Ovary (tissue), 9 donors: Measurements from ENCODE around the gene ARFIP2. TPM values are rescaled to one million over a fixed set of nuclear protein-coding genes. Genes with fewer than 3 reads are reported as not detected.

Experiments
- DNase-seq, 5 donors: peaks; one replicate each; pipeline ENCODE4 v3.0.0-alpha.2; 2019 to 2020
- H3K27ac ChIP-seq, 2 donors: fragments of 200-600 bp; one replicate each; pipeline versions ENCODE4 v1.5.1 to v1.8.0; 2019 to 2022
- H3K27me3 ChIP-seq: fragments of 200-600 bp; one replicate; pipeline ENCODE4 v1.8.0; 2022
- H3K36me3 ChIP-seq: fragments of 200-600 bp; sonication (generic); one replicate; pipeline ENCODE4 v1.5.1; 2019
- H3K4me1 ChIP-seq: one replicate; pipeline ENCODE4 v1.8.1; 2013; ENCODE audit warnings: mild to moderate bottlenecking, moderate library complexity; ENCODE audit not compliant: insufficient read depth
- H3K4me3 ChIP-seq: fragments of 200-600 bp; sonication (generic); one replicate; pipeline ENCODE4 v1.5.1; 2017
- H3K9me3 ChIP-seq, 2 donors: fragments of 200-600 bp in 1 of 2; sonication (generic) in 1 of 2; one replicate each; pipeline versions ENCODE4 v1.5.1 to v1.8.1; 2013 to 2019; ENCODE audit warnings: mild to moderate bottlenecking in 1 of 2, moderate library complexity in 1 of 2
- EP300 ChIP-seq: sonication (generic); formaldehyde crosslinking; IDR thresholded peaks from one replicate; pipeline ENCODE4 v1.6.1; 2017; ENCODE audit warnings: antibody characterized with exemption
- POLR2A ChIP-seq: fragments of 450-650 bp; IDR thresholded peaks from one replicate; pipeline ENCODE4 v1.6.1; 2017; ENCODE audit warnings: antibody characterized with exemption, mild to moderate bottlenecking, moderate library complexity
- WGBS, 3 donors: extraction: QIAGEN DNeasy Blood & Tissue Kit in 1 of 3; methylation state at CpG; one replicate each; pipeline versions ENCODE4 v1.1.5 to v1.1.7; 2013 to 2017; 5-methylcytosine and 5-hydroxymethylcytosine counted together
- intact Hi-C, 4 donors: fragments of 100-400 bp; cut with DNase I; formaldehyde crosslinking; loops; one replicate each; pipeline versions ENCODE4 v1.11.0 to v1.15.1; 2022 to 2023
- polyA plus RNA-seq, 2 donors: library from polyadenylated mRNA; stranded (reverse); fragments of 200-250 nt in 1 of 2; fragments of 350-450 nt in 1 of 2; fragmentation: Illumina TruSeq in 1 of 2; extraction: RNeasy Lipid Tissue Mini Kit (QIAGEN cat#74804) in 1 of 2; gene quantifications; one replicate each; pipeline ENCODE4 v1.2.3, GENCODE V29; 2013 to 2014
- total RNA-seq, 7 donors: library from RNA; depleted of rRNA in 2 of 7; stranded (reverse); fragments of >200 nt in 2 of 7; fragmentation: NEBNext Ultra II Directional in 3 of 7; extraction: Animal tissue kit (Norgen Biotek cat#: 25700) in 3 of 7; gene quantifications; one replicate each; pipeline versions ENCODE4 v1.1.0 to v1.2.4, GENCODE V29; 2016 to 2023
- TF ChIP-seq, protein P1 (sequence below), 3 donors: fragments of 450-650 bp in 2 of 3; fragments of 200-600 bp in 1 of 3; IDR thresholded peaks; one replicate each; pipeline versions ENCODE4 v1.5.1 to v1.8.0; 2016 to 2022; ENCODE audit warnings: antibody characterized with exemption in 3 of 3, mild to moderate bottlenecking in 1 of 3
- donor health status: DM: no; HTN: no; CAD: no; lungs with moderate emphysema.
- donor health status: DM: no; HTN: no; CAD: no.
- donor health status: Bipolar disorder and iron deficiency.
- donor health status: DM: yes; HTN: yes; CAD: no.
- donor health status: DM: no; HTN: no; CAD: no.
- donor health status: DM: yes; HTN: yes; CAD: no.

The ARFIP2 gene
- total and polyA plus RNA-seq, 9 donors = 35.8 to 70.4 (median 48.2) TPM

DNA sequence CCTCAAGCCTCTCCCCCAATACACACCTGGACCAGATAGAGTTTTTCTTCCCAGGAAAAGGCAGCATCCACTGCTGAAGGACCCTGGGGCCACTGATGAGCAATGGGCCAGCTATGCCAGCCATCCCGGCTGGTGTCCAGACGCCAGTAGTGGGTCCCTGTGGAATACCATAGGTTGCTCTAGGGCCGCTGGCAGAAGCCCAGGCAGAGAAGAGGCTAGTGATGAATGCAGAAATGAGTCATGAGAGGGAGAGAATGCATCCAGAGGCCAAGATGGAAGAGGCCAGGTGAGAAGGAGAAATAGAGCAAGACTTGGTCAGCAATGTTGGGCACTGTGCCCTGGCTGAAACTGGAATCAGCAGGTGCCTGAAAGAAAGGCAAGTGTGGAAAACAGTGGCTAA lies 49.3 kb downstream of the ARFIP2 start:
- H3K4me3 ChIP-seq = no peak overlapping the region
- no peaks in the 10 kb centered on the region for H3K9me3 ChIP-seq
- WGBS, 3 donors = 66 to 83% (median 74%) methylated on average over 3 of the region's 3 CpGs
- intact Hi-C loops = no loop called here
- H3K27ac ChIP-seq = no peak overlapping the region
- H3K36me3 ChIP-seq = no peaks in the 10 kb centered on the region
- no peaks in the 10 kb centered on the region for H3K27me3 ChIP-seq
- no peak for DNase-seq
- TF ChIP-seq EP300 (no peak), POLR2A (no peak)
- TF ChIP-seq, protein P1, sequence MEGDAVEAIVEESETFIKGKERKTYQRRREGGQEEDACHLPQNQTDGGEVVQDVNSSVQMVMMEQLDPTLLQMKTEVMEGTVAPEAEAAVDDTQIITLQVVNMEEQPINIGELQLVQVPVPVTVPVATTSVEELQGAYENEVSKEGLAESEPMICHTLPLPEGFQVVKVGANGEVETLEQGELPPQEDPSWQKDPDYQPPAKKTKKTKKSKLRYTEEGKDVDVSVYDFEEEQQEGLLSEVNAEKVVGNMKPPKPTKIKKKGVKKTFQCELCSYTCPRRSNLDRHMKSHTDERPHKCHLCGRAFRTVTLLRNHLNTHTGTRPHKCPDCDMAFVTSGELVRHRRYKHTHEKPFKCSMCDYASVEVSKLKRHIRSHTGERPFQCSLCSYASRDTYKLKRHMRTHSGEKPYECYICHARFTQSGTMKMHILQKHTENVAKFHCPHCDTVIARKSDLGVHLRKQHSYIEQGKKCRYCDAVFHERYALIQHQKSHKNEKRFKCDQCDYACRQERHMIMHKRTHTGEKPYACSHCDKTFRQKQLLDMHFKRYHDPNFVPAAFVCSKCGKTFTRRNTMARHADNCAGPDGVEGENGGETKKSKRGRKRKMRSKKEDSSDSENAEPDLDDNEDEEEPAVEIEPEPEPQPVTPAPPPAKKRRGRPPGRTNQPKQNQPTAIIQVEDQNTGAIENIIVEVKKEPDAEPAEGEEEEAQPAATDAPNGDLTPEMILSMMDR (IDR thresholded peaks at IDR 0.05) = no peak
- no peaks in the 10 kb centered on the region for H3K4me1 ChIP-seq

DNA sequence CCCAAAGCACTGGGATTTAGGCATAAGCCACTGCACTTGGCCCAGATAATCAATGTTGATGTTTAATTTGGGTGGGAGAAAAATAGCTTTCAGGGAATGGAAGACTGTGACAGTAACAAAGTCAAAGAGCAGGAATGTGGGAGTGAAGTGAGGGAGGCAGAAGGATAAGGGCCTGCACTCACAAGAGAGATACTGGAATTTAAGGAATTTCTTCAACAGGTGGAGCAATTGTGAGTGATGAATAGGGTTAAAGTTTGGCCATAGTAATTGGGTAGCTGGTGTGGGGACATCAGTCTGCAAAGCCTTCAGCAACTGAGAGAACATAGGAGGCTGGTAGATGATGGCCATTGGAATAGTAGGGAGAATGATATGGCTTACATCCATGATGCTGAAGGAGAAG lies 53.6 kb downstream of the ARFIP2 start:
- H3K9me3 ChIP-seq = no peaks in the 10 kb centered on the region
- no peak overlapping the region for H3K4me3 ChIP-seq
- no peaks in the 10 kb centered on the region for H3K27me3 ChIP-seq
- TF ChIP-seq EP300 (no peak), POLR2A (no peak)
- TF ChIP-seq, protein P1 (IDR thresholded peaks at IDR 0.05) = no peak
- no peak for DNase-seq
- intact Hi-C loops = no loop called here
- H3K27ac ChIP-seq = no peak overlapping the region
- no peaks in the 10 kb centered on the region for H3K4me1 ChIP-seq
- no peaks in the 10 kb centered on the region for H3K36me3 ChIP-seq

Other genes starting within 250 kb of the ARFIP2 start
- 10 to 100 TPM; 26.9 to 59.1 (median 35.7) TPM for gene FHIP1B, start 246.7 kb downstream of the ARFIP2 start, total RNA-seq
- 10 to 100 TPM; 15.9 to 43.8 TPM for gene FHIP1B, start 246.7 kb downstream of the ARFIP2 start, polyA plus RNA-seq
- 1 to 10 TPM in 2 of 7 donors, under 1 TPM in 5; 0.18 to 2.9 (median 0.72) TPM for gene CNGA4, start 242.2 kb downstream of the ARFIP2 start, total RNA-seq
- gene CNGA4, start 242.2 kb downstream of the ARFIP2 start, polyA plus RNA-seq = under 1 TPM; 0.10 to 0.38 TPM
- gene CCKBR, start 221.5 kb downstream of the ARFIP2 start, total RNA-seq = 1 to 10 TPM in 1 of 7 donors, under 1 TPM in 2, not detected in 4; 0.42 to 4.3 (median 0.80) TPM
- 1 to 10 TPM in 1 of 2 donors, under 1 TPM in 1; 0.35 to 8.1 TPM for gene CCKBR, start 221.5 kb downstream of the ARFIP2 start, polyA plus RNA-seq
- gene CAVIN3, start 160.8 kb downstream of the ARFIP2 start, total RNA-seq = 100 to 1,000 TPM in 1 of 7 donors, 10 to 100 TPM in 6; 43.3 to 119 (median 70.3) TPM
- gene CAVIN3, start 160.8 kb downstream of the ARFIP2 start, polyA plus RNA-seq = 10 to 100 TPM; 36.7 to 61.2 TPM
- 10 to 100 TPM; 12.9 to 35.4 (median 30.7) TPM for gene SMPD1, start 90.9 kb downstream of the ARFIP2 start, total RNA-seq
- gene SMPD1, start 90.9 kb downstream of the ARFIP2 start, polyA plus RNA-seq = 10 to 100 TPM; 16.8 to 50.5 TPM
- 10 to 100 TPM; 50.1 to 90.9 (median 60.4) TPM for gene APBB1, start 62.2 kb downstream of the ARFIP2 start, total RNA-seq
- 10 to 100 TPM; 34.1 to 57.7 TPM for gene APBB1, start 62.2 kb downstream of the ARFIP2 start, polyA plus RNA-seq
- 1 to 10 TPM in 5 of 7 donors, under 1 TPM in 2; 0.46 to 4.1 (median 2.4) TPM for gene HPX, start 40.3 kb downstream of the ARFIP2 start, total RNA-seq
- 1 to 10 TPM in 1 of 2 donors, under 1 TPM in 1; 0.48 to 1.1 TPM for gene HPX, start 40.3 kb downstream of the ARFIP2 start, polyA plus RNA-seq
- gene TRIM3, start 7.4 kb downstream of the ARFIP2 start, total RNA-seq = 10 to 100 TPM in 6 of 7 donors, 1 to 10 TPM in 1; 9.7 to 27.4 (median 19.7) TPM
- gene TRIM3, start 7.4 kb downstream of the ARFIP2 start, polyA plus RNA-seq = 10 to 100 TPM; 13.6 to 14.7 TPM
- 10 to 100 TPM; 21.8 to 64.7 (median 38.4) TPM for gene TIMM10B, start 170 bp upstream of the ARFIP2 start, total RNA-seq
- gene TIMM10B, start 170 bp upstream of the ARFIP2 start, polyA plus RNA-seq = 10 to 100 TPM; 19.4 to 52.1 TPM
- 10 to 100 TPM in 3 of 7 donors, 1 to 10 TPM in 4; 7.5 to 27.6 (median 9.3) TPM for gene DNHD1, start 15.9 kb upstream of the ARFIP2 start, total RNA-seq
- 1 to 10 TPM; 4.0 to 4.5 TPM for gene DNHD1, start 15.9 kb upstream of the ARFIP2 start, polyA plus RNA-seq
- 10 to 100 TPM in 5 of 7 donors, 1 to 10 TPM in 2; 8.2 to 25.5 (median 17.1) TPM for gene RRP8, start 122.3 kb upstream of the ARFIP2 start, total RNA-seq
- gene RRP8, start 122.3 kb upstream of the ARFIP2 start, polyA plus RNA-seq = 10 to 100 TPM; 13.4 to 32.7 TPM
- gene ILK, start 122.4 kb upstream of the ARFIP2 start, total RNA-seq = 100 to 1,000 TPM in 5 of 7 donors, 10 to 100 TPM in 2; 79.8 to 222 (median 140) TPM
- gene ILK, start 122.4 kb upstream of the ARFIP2 start, polyA plus RNA-seq = 100 to 1,000 TPM; 126 to 337 TPM
- 100 to 1,000 TPM in 2 of 7 donors, 10 to 100 TPM in 5; 45.1 to 109 (median 76.8) TPM for gene TAF10, start 130.9 kb upstream of the ARFIP2 start, total RNA-seq
- gene TAF10, start 130.9 kb upstream of the ARFIP2 start, polyA plus RNA-seq = 100 to 1,000 TPM in 1 of 2 donors, 10 to 100 TPM in 1; 40.0 to 183 TPM
- gene TPP1, start 138.1 kb upstream of the ARFIP2 start, total RNA-seq = 10 to 100 TPM; 21.0 to 71.8 (median 58.2) TPM
- gene TPP1, start 138.1 kb upstream of the ARFIP2 start, polyA plus RNA-seq = 100 to 1,000 TPM in 1 of 2 donors, 10 to 100 TPM in 1; 40.5 to 360 TPM
- gene DCHS1, start 174.5 kb upstream of the ARFIP2 start, total RNA-seq = 10 to 100 TPM; 14.8 to 36.8 (median 23.0) TPM
- 10 to 100 TPM in 1 of 2 donors, 1 to 10 TPM in 1; 5.2 to 20.2 TPM for gene DCHS1, start 174.5 kb upstream of the ARFIP2 start, polyA plus RNA-seq
- gene MRPL17, start 202.0 kb upstream of the ARFIP2 start, total RNA-seq = 10 to 100 TPM; 23.0 to 37.9 (median 30.7) TPM
- gene MRPL17, start 202.0 kb upstream of the ARFIP2 start, polyA plus RNA-seq = 10 to 100 TPM; 28.2 to 30.1 TPM